Common myeloid progenitor, CD34-positive (primary cell): ENCODE data around the gene SLC12A3.
A peak's percentile ranks its signal among the peaks of the same experiment; 100 is the strongest.

Experiments used
- CTCF ChIA-PET: fragments of 350-600 bp; sonication (Branson Sonifier 250); formaldehyde crosslinking; loops from one replicate; lab custom pipeline; 2021; ENCODE audit warnings: antibody characterized with exemption; lab: Charles Lee
- POLR2A ChIA-PET: fragments of 350-600 bp; sonication (Branson Sonifier 250); formaldehyde crosslinking; loops from one replicate; lab custom pipeline; 2021; ENCODE audit warnings: antibody characterized with exemption; lab: Charles Lee
- DNase-seq, 3 donors: peaks; one replicate each; pipeline versions ENCODE4 v3.0.0 to v3.0.0-alpha.2; 2013
- H3K27ac ChIP-seq, 2 experiments: 1 replicate in 1 of 2; 2 replicates in 1 of 2; pipeline ENCODE4 v1.7.0; 2013; ENCODE audit warnings: inconsistent platforms in 2 of 2, low read length in 2 of 2, mild to moderate bottlenecking in 2 of 2, low read depth in 1 of 2, moderate library complexity in 1 of 2; ENCODE audit not compliant: severe bottlenecking in 2 of 2, insufficient read depth in 1 of 2, poor library complexity in 1 of 2
- H3K27me3 ChIP-seq, 5 experiments: replicated peaks in 2 of 5; 1 replicate in 3 of 5; 2 replicates in 2 of 5; pipeline versions ENCODE4 v1.6.1 to v1.7.0; 2013; ENCODE audit warnings: low read length in 4 of 5, mild to moderate bottlenecking in 2 of 5, moderate library complexity in 2 of 5, inconsistent platforms in 1 of 5; ENCODE audit not compliant: insufficient read depth in 5 of 5, control insufficient read depth in 4 of 5
- H3K36me3 ChIP-seq, 4 experiments: 1 replicate in 2 of 4; 2 replicates in 2 of 4; pipeline versions ENCODE4 v1.6.1 to v1.7.0; 2013; ENCODE audit warnings: low read length in 3 of 4, control low read depth in 1 of 4, mild to moderate bottlenecking in 1 of 4; ENCODE audit not compliant: control insufficient read depth in 4 of 4, insufficient read depth in 4 of 4
- H3K4me1 ChIP-seq, 4 experiments: 1 replicate in 3 of 4; 2 replicates in 1 of 4; pipeline versions ENCODE4 v1.6.1 to v1.7.1; 2013; ENCODE audit warnings: low read length in 3 of 4, mild to moderate bottlenecking in 3 of 4, control low read depth in 1 of 4, inconsistent platforms in 1 of 4, moderate library complexity in 1 of 4; ENCODE audit not compliant: control insufficient read depth in 4 of 4, insufficient read depth in 4 of 4; ENCODE audit errors: control extremely low read depth in 1 of 4
- H3K4me3 ChIP-seq, 7 experiments: 1 replicate in 4 of 7; 2 replicates in 3 of 7; pipeline versions ENCODE4 v1.5.1 to v1.7.0; 2013; ENCODE audit warnings: mild to moderate bottlenecking in 7 of 7, low read length in 6 of 7, moderate library complexity in 6 of 7, inconsistent platforms in 2 of 7, low read depth in 2 of 7, control low read depth in 1 of 7; ENCODE audit not compliant: insufficient read depth in 4 of 7, control insufficient read depth in 1 of 7; ENCODE audit errors: extremely low read depth in 1 of 7
- H3K9me3 ChIP-seq, 5 experiments: 1 replicate in 4 of 5; 2 replicates in 1 of 5; pipeline versions ENCODE4 v1.6.1 to v1.7.1; 2013; ENCODE audit warnings: low read length in 4 of 5, mild to moderate bottlenecking in 2 of 5, inconsistent platforms in 1 of 5, low read depth in 1 of 5, moderate library complexity in 1 of 5; ENCODE audit not compliant: control insufficient read depth in 4 of 5, insufficient read depth in 2 of 5; ENCODE audit errors: control extremely low read depth in 1 of 5
- WGBS: methylation state at CpG from one replicate; pipeline ENCODE4 v1.1.5; 2013; ENCODE audit not compliant: insufficient coverage; 5-methylcytosine and 5-hydroxymethylcytosine counted together

The SLC12A3 gene

DNA sequence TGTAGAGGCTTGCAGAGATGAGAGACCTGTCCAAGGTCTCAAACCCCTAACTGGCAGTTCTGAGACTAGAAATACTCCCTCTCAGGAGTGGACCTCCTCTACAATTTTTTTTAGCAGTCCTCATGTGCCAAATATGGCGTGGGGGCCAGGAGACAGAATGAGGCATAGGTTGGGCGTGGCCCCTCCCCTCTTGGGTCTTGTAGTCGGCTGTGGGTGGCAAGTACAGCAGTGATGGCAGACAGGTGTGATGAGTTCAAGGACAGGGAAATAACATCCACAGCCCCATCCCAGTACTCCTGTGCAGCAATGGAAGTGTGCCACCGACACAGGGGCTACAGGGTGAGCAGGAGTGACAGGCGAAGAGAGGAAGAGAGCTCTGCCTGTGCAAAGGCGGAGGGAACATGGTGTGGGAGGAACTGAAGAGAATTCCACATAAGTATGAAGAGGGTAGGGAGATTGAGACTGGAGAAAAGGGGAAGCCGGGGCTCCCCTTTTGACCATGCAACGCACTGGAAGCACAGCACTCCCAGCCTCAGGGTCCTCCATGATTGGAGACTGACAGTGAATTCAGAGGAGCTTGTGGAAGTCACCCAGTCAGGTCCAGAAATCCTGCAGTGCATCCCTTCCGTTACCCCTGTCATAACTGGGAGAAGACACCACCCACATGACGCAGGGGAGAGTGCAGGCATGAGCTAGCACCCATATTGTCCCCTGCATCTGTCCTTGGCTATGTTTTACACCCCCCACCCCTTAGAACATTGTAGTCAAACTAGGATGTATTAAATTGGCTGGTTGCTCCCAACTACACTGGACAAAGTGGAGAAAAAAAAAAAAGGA, 82.0 kb downstream of the SLC12A3 start:
- Histone ChIP-seq H3K4me3 (no peak overlapping the region), H3K27ac (no peak overlapping the region), H3K4me1 (peaks cover 0 to 14% (median 6%) of the 10 kb centered on the region in 4 experiments), H3K27me3 (no peaks in the 10 kb centered on the region), H3K36me3 (peaks cover 9 to 37% (median 28%) of the 10 kb centered on the region in 4 experiments), H3K9me3 (no peaks in the 10 kb centered on the region)
- POLR2A ChIA-PET = no interaction called here
- CTCF ChIA-PET = interaction anchor here (0.7 to 2.0 kb wide), 4 partner anchors 10 to 80 kb away, joined by 3 to 8 read pairs (median 3); no protein-coding TSS in a partner anchor
- WGBS = 97% methylated on average over 7 of the region's 10 CpGs
- DNase-seq = no peak

DNA sequence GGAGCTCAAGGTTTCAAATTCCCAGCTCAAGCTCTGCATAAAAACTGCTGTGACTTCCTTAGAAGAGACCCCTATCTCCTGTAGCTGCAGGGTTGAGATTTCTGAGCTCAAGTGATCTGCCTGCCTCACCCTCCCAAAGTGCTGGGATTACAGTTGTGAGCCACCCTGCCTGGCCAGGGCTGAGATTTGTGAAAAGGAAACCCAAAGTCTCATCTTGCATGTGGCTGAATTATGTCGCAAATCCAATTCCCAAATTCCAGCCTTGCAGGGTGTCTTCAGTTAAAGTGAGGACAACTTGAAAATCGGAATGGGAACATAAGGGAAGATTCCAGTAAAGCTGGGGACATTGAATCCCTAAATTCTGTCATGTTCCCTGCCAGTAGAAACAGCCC, 82.6 kb downstream of the SLC12A3 start:
- POLR2A ChIA-PET = no interaction called here

GRCh38 chr16:56948234-56948633, 83.2 kb downstream of the SLC12A3 start:
- Histone ChIP-seq H3K4me1 (peaks cover 0 to 14% (median 6%) of the 10 kb centered on the region in 4 experiments), H3K9me3 (no peaks in the 10 kb centered on the region), H3K27ac (no peak overlapping the region), H3K4me3 (no peak overlapping the region), H3K36me3 (peaks cover 9 to 25% (median 16%) of the 10 kb centered on the region in 4 experiments), H3K27me3 (no peaks in the 10 kb centered on the region)
- DNase-seq = no peak
- ChIA-PET CTCF (interaction anchor here (1.1 to 2.0 kb wide), 2 partner anchors 16 to 22 kb away, joined by 3 to 8 read pairs; no protein-coding TSS in a partner anchor), POLR2A (no interaction called here)
- WGBS = 96% methylated on average over 4 of the region's 6 CpGs

More for the DNA sequence above, 82.6 kb downstream of the SLC12A3 start:
- no peak overlapping the region for H3K27ac ChIP-seq
- WGBS = 95% methylated on average over 2 of the region's 2 CpGs
- H3K4me3 ChIP-seq = no peak overlapping the region
- H3K4me1 ChIP-seq = peaks cover 0 to 14% (median 6%) of the 10 kb centered on the region in 4 experiments
- H3K9me3 ChIP-seq = no peaks in the 10 kb centered on the region
- H3K27me3 ChIP-seq = no peaks in the 10 kb centered on the region
- CTCF ChIA-PET = interaction anchor here (0.7 to 2.0 kb wide), 4 partner anchors 11 to 81 kb away, joined by 3 to 8 read pairs (median 3); no protein-coding TSS in a partner anchor
- H3K36me3 ChIP-seq = peaks cover 9 to 31% (median 22%) of the 10 kb centered on the region in 4 experiments
- DNase-seq = no peak

- CTCF ChIA-PET = interaction anchor here (0.9 to 7.0 kb wide), 3 partner anchors 13 to 116 kb away, joined by 3 to 57 read pairs (median 26); partner anchors contain the start of gene CETP
- peaks cover 0 to 14% (median 6%) of the 10 kb centered on the region in 4 experiments for H3K4me1 ChIP-seq
- H3K36me3 ChIP-seq = peaks cover 2 to 8% (median 4%) of the 10 kb centered on the region in 4 experiments
- no peak for DNase-seq
- no peak overlapping the region for H3K4me3 ChIP-seq
- H3K9me3 ChIP-seq = no peaks in the 10 kb centered on the region
- 94% methylated on average over 2 of the region's 4 CpGs for WGBS
- no peaks in the 10 kb centered on the region for H3K27me3 ChIP-seq
- H3K27ac ChIP-seq = no peak overlapping the region
- POLR2A ChIA-PET = no interaction called here
These were observed 85.0 kb downstream of the SLC12A3 start for GRCh38 chr16:56950051-56950450.

DNA sequence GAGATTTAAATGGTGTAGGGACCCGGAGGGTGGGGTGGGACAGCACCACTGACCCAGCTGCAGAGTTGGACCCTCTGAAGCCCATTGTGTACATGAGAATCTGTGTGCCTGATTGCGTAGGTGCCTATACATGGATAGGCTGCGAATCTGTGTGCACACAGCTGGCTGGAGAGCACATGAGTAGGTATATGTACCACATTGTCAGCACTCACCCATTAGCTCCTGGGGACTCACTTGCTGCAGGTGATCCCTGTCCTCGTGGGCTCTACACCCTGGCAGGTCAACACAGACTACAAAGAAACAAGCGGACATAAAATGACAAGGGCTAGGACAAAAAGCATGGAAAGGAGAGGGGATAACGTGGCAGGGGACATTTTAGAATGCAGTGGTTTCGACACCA, 85.4 kb downstream of the SLC12A3 start:
- 95% methylated on average over 7 of the region's 7 CpGs for WGBS
- Histone ChIP-seq H3K4me3 (no peak overlapping the region), H3K4me1 (peaks cover 0 to 14% (median 6%) of the 10 kb centered on the region in 4 experiments), H3K36me3 (peaks cover 0 to 4% (median under 1%) of the 10 kb centered on the region in 4 experiments), H3K27me3 (no peaks in the 10 kb centered on the region), H3K9me3 (no peaks in the 10 kb centered on the region), H3K27ac (no peak overlapping the region)
- no peak for DNase-seq
- CTCF ChIA-PET = interaction anchor here (0.7 to 7.0 kb wide), 4 partner anchors 13 to 116 kb away, joined by 3 to 57 read pairs (median 14); partner anchors contain the start of gene CETP
- POLR2A ChIA-PET = no interaction called here

DNA sequence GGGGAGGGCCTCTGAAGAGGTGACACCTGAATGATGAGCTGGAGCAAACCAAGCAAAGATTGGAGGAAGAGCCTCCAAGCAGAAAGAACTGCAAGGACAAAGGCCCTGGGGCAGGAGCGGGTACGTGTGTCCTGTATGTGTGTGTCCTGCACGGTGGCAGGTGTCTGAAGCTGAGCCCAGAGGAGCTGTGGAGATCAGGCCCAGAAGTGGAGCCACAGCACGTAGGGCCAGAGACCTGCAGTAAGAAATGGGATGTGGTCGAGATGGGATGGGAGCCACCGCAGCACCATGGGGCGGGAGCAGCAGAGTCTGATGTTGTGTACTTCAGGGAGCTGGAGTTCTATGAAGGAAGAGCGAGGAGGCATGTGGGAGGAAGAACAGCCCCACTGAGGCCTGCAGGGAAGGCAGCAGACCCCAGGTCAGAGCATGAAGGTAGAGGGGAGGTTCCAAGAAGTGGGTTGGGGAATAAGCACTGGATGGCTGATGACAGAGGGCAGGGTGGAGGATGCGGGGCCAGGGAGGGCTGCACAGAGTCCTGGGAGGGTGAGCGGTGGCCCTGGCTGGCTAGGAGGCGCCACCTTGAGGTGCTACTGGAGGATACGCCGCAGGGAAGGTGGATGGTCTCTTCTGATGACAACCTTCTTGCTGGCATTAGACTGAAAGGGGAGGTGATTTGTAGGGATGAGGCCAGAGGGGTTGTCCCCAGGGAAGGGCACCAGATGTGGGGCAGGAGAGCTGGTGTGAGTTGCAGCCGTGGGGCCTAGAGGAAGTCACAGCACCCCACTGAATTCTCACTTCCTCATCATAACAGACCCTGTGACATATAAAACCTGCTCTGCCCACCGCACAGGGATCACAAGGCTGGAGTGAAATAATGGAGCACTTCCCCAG, 86.1 kb downstream of the SLC12A3 start:
- 76% methylated on average over 14 of the region's 15 CpGs for WGBS
- Histone ChIP-seq H3K4me1 (peaks cover 0 to 14% (median 6%) of the 10 kb centered on the region in 4 experiments), H3K27me3 (no peaks in the 10 kb centered on the region), H3K9me3 (no peaks in the 10 kb centered on the region), H3K27ac (no peak overlapping the region), H3K4me3 (peak overlapping the region in 1 of 7 experiments; percentile 12), H3K36me3 (peaks cover 0 to 3% (median 0%) of the 10 kb centered on the region in 4 experiments)
- ChIA-PET POLR2A (no interaction called here), CTCF (interaction anchor here (0.7 to 7.0 kb wide), 9 partner anchors 9 to 158 kb away, joined by 3 to 57 read pairs (median 3); partner anchors contain the start of genes CETP and NLRC5)
- DNase-seq = peak; percentile 51 to 81 (median 80)
